GM23338 (cell line): ENCODE measurements around the gene TASOR2.

Experiments
- CREB1 ChIP-seq: fragments of 250-450 bp; sonication (Bioruptor Pico); IDR thresholded peaks from 2 replicates; pipeline ENCODE4 v1.5.0; 2020; ENCODE audit warnings: low read depth, mild to moderate bottlenecking, moderate library complexity
- EZH2 ChIP-seq: fragments of 200-600 bp; sonication (generic); IDR thresholded peaks from one replicate; pipeline ENCODE4 v1.8.0; 2017; ENCODE audit warnings: antibody characterized with exemption, mild to moderate bottlenecking, low read depth; ENCODE audit not compliant: unreplicated experiment
- EZH2phosphoT487 ChIP-seq: fragments of 200-600 bp; sonication (generic); IDR thresholded peaks from one replicate; pipeline ENCODE4 v1.8.1; 2018; ENCODE audit warnings: antibody characterized with exemption; ENCODE audit not compliant: unreplicated experiment
- JUNB ChIP-seq: IDR thresholded peaks from one replicate; pipeline ENCODE4 v1.6.1; 2016; ENCODE audit warnings: antibody characterized with exemption; ENCODE audit not compliant: unreplicated experiment
- NANOG ChIP-seq: IDR thresholded peaks from 2 replicates; pipeline ENCODE4 v1.6.1; 2016; ENCODE audit warnings: antibody characterized with exemption, borderline replicate concordance
- POLR2AphosphoS5 ChIP-seq: IDR thresholded peaks from 2 replicates; pipeline ENCODE4 v1.6.1; 2016; ENCODE audit warnings: antibody characterized with exemption, low read depth
- ZNF114 ChIP-seq: fragments of 250-450 bp; sonication (Bioruptor Pico); IDR thresholded peaks from 2 replicates; pipeline ENCODE4 v1.5.0; 2020; ENCODE audit warnings: mild to moderate bottlenecking, moderate library complexity
- ZNF331 ChIP-seq: fragments of 250-450 bp; sonication (Bioruptor Pico); IDR thresholded peaks from 2 replicates; pipeline ENCODE4 v1.5.0; 2020; ENCODE audit warnings: low read depth, mild to moderate bottlenecking, moderate library complexity
- TF ChIP-seq, protein P1 (sequence below), 2 experiments: fragments of 200-600 bp in 1 of 2; sonication (generic) in 1 of 2; conservative IDR thresholded peaks; 2 replicates each; pipeline versions ENCODE4 v1.5.1 to v1.6.1; 2016 to 2017; ENCODE audit warnings: antibody characterized with exemption in 2 of 2, low read depth in 2 of 2, mild to moderate bottlenecking in 2 of 2, moderate library complexity in 1 of 2
- TF ChIP-seq, protein P2 (sequence below): IDR thresholded peaks from one replicate; pipeline ENCODE4 v1.6.1; 2018; ENCODE audit warnings: antibody characterized with exemption; ENCODE audit not compliant: unreplicated experiment
- TF ChIP-seq, protein P3 (sequence below): fragments of 250-450 bp; sonication (Bioruptor Pico); IDR thresholded peaks from 2 replicates; pipeline ENCODE4 v1.5.0; 2020; ENCODE audit warnings: mild to moderate bottlenecking, moderate library complexity
- TF ChIP-seq, protein P4 (sequence below): IDR thresholded peaks from 2 replicates; pipeline ENCODE4 v1.6.1; 2016; ENCODE audit warnings: antibody characterized with exemption

DNA sequence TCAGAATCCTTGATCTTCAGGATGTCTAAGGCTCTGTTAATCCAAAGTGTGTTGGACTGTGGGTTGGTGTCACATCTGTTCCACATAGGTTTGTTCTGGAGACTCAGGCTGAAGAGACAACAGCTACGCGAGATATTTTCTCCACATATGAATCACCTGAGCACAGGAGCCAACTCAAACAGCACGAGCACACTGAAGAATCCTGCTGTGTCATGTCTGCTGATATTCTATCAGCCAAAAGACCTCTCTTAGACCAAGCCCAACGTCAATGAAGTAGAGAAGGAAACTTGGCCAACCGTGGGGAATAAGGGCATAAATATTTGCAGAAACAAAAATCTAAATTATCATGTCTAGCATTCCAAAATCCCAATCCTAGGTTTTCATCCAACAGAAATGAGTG is 2.7 kb upstream of the TASOR2 start:
- TF ChIP-seq POLR2AphosphoS5 (no peak), EZH2 (no peak), ZNF114 (CRISPR knock-in tag) (no peak), NANOG (no peak), ZNF331 (CRISPR knock-in tag) (no peak), JUNB (no peak), EZH2phosphoT487 (no peak), CREB1 (no peak)
- TF ChIP-seq, protein P1, sequence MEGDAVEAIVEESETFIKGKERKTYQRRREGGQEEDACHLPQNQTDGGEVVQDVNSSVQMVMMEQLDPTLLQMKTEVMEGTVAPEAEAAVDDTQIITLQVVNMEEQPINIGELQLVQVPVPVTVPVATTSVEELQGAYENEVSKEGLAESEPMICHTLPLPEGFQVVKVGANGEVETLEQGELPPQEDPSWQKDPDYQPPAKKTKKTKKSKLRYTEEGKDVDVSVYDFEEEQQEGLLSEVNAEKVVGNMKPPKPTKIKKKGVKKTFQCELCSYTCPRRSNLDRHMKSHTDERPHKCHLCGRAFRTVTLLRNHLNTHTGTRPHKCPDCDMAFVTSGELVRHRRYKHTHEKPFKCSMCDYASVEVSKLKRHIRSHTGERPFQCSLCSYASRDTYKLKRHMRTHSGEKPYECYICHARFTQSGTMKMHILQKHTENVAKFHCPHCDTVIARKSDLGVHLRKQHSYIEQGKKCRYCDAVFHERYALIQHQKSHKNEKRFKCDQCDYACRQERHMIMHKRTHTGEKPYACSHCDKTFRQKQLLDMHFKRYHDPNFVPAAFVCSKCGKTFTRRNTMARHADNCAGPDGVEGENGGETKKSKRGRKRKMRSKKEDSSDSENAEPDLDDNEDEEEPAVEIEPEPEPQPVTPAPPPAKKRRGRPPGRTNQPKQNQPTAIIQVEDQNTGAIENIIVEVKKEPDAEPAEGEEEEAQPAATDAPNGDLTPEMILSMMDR (conservative IDR thresholded peaks at IDR 0.05; ENCODE audit: low read depth in 2 of 2): no peak
- TF ChIP-seq, protein P2, sequence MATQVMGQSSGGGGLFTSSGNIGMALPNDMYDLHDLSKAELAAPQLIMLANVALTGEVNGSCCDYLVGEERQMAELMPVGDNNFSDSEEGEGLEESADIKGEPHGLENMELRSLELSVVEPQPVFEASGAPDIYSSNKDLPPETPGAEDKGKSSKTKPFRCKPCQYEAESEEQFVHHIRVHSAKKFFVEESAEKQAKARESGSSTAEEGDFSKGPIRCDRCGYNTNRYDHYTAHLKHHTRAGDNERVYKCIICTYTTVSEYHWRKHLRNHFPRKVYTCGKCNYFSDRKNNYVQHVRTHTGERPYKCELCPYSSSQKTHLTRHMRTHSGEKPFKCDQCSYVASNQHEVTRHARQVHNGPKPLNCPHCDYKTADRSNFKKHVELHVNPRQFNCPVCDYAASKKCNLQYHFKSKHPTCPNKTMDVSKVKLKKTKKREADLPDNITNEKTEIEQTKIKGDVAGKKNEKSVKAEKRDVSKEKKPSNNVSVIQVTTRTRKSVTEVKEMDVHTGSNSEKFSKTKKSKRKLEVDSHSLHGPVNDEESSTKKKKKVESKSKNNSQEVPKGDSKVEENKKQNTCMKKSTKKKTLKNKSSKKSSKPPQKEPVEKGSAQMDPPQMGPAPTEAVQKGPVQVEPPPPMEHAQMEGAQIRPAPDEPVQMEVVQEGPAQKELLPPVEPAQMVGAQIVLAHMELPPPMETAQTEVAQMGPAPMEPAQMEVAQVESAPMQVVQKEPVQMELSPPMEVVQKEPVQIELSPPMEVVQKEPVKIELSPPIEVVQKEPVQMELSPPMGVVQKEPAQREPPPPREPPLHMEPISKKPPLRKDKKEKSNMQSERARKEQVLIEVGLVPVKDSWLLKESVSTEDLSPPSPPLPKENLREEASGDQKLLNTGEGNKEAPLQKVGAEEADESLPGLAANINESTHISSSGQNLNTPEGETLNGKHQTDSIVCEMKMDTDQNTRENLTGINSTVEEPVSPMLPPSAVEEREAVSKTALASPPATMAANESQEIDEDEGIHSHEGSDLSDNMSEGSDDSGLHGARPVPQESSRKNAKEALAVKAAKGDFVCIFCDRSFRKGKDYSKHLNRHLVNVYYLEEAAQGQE: no peak
- TF ChIP-seq, protein P3, sequence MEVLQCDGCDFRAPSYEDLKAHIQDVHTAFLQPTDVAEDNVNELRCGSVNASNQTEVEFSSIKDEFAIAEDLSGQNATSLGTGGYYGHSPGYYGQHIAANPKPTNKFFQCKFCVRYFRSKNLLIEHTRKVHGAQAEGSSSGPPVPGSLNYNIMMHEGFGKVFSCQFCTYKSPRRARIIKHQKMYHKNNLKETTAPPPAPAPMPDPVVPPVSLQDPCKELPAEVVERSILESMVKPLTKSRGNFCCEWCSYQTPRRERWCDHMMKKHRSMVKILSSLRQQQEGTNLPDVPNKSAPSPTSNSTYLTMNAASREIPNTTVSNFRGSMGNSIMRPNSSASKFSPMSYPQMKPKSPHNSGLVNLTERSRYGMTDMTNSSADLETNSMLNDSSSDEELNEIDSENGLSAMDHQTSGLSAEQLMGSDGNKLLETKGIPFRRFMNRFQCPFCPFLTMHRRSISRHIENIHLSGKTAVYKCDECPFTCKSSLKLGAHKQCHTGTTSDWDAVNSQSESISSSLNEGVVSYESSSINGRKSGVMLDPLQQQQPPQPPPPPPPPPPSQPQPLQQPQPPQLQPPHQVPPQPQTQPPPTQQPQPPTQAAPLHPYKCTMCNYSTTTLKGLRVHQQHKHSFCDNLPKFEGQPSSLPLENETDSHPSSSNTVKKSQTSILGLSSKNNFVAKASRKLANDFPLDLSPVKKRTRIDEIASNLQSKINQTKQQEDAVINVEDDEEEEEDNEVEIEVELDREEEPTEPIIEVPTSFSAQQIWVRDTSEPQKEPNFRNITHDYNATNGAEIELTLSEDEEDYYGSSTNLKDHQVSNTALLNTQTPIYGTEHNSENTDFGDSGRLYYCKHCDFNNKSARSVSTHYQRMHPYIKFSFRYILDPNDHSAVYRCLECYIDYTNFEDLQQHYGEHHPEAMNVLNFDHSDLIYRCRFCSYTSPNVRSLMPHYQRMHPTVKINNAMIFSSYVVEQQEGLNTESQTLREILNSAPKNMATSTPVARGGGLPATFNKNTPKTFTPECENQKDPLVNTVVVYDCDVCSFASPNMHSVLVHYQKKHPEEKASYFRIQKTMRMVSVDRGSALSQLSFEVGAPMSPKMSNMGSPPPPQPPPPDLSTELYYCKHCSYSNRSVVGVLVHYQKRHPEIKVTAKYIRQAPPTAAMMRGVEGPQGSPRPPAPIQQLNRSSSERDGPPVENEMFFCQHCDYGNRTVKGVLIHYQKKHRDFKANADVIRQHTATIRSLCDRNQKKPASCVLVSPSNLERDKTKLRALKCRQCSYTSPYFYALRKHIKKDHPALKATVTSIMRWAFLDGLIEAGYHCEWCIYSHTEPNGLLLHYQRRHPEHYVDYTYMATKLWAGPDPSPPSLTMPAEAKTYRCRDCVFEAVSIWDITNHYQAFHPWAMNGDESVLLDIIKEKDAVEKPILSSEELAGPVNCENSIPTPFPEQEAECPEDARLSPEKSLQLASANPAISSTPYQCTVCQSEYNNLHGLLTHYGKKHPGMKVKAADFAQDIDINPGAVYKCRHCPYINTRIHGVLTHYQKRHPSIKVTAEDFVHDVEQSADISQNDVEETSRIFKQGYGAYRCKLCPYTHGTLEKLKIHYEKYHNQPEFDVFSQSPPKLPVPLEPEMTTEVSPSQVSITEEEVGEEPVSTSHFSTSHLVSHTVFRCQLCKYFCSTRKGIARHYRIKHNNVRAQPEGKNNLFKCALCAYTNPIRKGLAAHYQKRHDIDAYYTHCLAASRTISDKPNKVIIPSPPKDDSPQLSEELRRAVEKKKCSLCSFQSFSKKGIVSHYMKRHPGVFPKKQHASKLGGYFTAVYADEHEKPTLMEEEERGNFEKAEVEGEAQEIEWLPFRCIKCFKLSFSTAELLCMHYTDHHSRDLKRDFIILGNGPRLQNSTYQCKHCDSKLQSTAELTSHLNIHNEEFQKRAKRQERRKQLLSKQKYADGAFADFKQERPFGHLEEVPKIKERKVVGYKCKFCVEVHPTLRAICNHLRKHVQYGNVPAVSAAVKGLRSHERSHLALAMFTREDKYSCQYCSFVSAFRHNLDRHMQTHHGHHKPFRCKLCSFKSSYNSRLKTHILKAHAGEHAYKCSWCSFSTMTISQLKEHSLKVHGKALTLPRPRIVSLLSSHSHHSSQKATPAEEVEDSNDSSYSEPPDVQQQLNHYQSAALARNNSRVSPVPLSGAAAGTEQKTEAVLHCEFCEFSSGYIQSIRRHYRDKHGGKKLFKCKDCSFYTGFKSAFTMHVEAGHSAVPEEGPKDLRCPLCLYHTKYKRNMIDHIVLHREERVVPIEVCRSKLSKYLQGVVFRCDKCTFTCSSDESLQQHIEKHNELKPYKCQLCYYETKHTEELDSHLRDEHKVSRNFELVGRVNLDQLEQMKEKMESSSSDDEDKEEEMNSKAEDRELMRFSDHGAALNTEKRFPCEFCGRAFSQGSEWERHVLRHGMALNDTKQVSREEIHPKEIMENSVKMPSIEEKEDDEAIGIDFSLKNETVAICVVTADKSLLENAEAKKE (CRISPR knock-in tag): no peak
- TF ChIP-seq, protein P4, sequence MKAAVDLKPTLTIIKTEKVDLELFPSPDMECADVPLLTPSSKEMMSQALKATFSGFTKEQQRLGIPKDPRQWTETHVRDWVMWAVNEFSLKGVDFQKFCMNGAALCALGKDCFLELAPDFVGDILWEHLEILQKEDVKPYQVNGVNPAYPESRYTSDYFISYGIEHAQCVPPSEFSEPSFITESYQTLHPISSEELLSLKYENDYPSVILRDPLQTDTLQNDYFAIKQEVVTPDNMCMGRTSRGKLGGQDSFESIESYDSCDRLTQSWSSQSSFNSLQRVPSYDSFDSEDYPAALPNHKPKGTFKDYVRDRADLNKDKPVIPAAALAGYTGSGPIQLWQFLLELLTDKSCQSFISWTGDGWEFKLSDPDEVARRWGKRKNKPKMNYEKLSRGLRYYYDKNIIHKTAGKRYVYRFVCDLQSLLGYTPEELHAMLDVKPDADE: no peak
